ENCODE results near the gene LRRC45.

GRCh38 chr17:81994593-81995462 is 28.3 kb upstream of the LRRC45 start:
- TF ChIP-seq, protein P1, sequence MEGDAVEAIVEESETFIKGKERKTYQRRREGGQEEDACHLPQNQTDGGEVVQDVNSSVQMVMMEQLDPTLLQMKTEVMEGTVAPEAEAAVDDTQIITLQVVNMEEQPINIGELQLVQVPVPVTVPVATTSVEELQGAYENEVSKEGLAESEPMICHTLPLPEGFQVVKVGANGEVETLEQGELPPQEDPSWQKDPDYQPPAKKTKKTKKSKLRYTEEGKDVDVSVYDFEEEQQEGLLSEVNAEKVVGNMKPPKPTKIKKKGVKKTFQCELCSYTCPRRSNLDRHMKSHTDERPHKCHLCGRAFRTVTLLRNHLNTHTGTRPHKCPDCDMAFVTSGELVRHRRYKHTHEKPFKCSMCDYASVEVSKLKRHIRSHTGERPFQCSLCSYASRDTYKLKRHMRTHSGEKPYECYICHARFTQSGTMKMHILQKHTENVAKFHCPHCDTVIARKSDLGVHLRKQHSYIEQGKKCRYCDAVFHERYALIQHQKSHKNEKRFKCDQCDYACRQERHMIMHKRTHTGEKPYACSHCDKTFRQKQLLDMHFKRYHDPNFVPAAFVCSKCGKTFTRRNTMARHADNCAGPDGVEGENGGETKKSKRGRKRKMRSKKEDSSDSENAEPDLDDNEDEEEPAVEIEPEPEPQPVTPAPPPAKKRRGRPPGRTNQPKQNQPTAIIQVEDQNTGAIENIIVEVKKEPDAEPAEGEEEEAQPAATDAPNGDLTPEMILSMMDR (IDR thresholded peaks at IDR 0.05): no peak
- no peak for TF ChIP-seq POLR2A (IDR thresholded peaks at IDR 0.05)

Data from heart left ventricle (tissue), 13 donors.